Gastrocnemius medialis (tissue), 4 donors: ENCODE results near the gene MTIF3. TPM values are rescaled to one million over a fixed set of nuclear protein-coding genes. Genes with fewer than 3 reads are reported as not detected.

Experiments used
- ATAC-seq, 2 donors: fragments of 150-250 bp; one replicate each; pipeline ENCODE4 v1.9.1; 2016
- DNase-seq, 2 donors: peaks; one replicate each; pipeline ENCODE4 v3.0.0-alpha.2; 2019
- H3K27ac ChIP-seq, 4 donors: fragments of 200-600 bp; sonication (generic); 1 replicate in 1 of 4; 2 replicates in 3 of 4; pipeline ENCODE4 v1.5.1; 2016 to 2018; ENCODE audit warnings: mild to moderate bottlenecking in 2 of 4, moderate library complexity in 1 of 4
- H3K27me3 ChIP-seq, 3 donors: fragments of 200-600 bp; sonication (generic) in 2 of 3; 1 replicate in 1 of 3; 2 replicates in 2 of 3; pipeline versions ENCODE4 v1.5.1 to v1.6.0; 2016 to 2019; ENCODE audit warnings: mild to moderate bottlenecking in 1 of 3, moderate library complexity in 1 of 3
- H3K36me3 ChIP-seq, 2 donors: fragments of 200-600 bp; sonication (generic) in 1 of 2; one replicate each; pipeline ENCODE4 v1.5.1; 2017 to 2018
- H3K4me1 ChIP-seq, 2 donors: fragments of 200-600 bp; sonication (generic) in 1 of 2; one replicate each; pipeline ENCODE4 v1.5.1; 2016 to 2017; ENCODE audit warnings: mild to moderate bottlenecking in 2 of 2
- H3K4me3 ChIP-seq, 4 donors: fragments of 200-600 bp; sonication (generic) in 3 of 4; 1 replicate in 1 of 4; 2 replicates in 3 of 4; pipeline ENCODE4 v1.5.1; 2016 to 2019; ENCODE audit warnings: mild to moderate bottlenecking in 2 of 4
- H3K9me3 ChIP-seq, 3 donors: fragments of 200-600 bp; sonication (generic) in 2 of 3; 1 replicate in 1 of 3; 2 replicates in 2 of 3; pipeline ENCODE4 v1.5.1; 2016 to 2019
- POLR2A ChIP-seq, 2 donors: fragments of 450-650 bp; IDR thresholded peaks; one replicate each; pipeline ENCODE4 v1.6.1; 2017; ENCODE audit warnings: antibody characterized with exemption in 2 of 2, mild to moderate bottlenecking in 2 of 2, moderate library complexity in 2 of 2
- in situ Hi-C, 4 donors: fragments of 200-750 bp; cut with MboI; loops; one replicate each; pipeline versions ENCODE4 v1.15.0 to v1.8.0; 2017; ENCODE audit warnings: low sequenced_read_pairs in 4 of 4
- intact Hi-C: fragments of 100-400 bp; cut with DNase I; formaldehyde crosslinking; loops from one replicate; pipeline ENCODE4 v1.15.1; 2023; ENCODE audit warnings: low total_unique reads
- total RNA-seq, 4 donors: library from RNA; depleted of rRNA; stranded (reverse); fragments of >200 nt; gene quantifications; one replicate each; pipeline versions ENCODE4 v1.1.0 to v1.2.3, GENCODE V29; 2016
- TF ChIP-seq, protein P1 (sequence below), 5 experiments: fragments of 450-650 bp in 3 of 5; fragments of 200-600 bp in 2 of 5; sonication (generic) in 2 of 5; IDR thresholded peaks in 4 of 5; conservative IDR thresholded peaks in 1 of 5; 1 replicate in 4 of 5; 2 replicates in 1 of 5; pipeline ENCODE4 v1.5.1; 2016 to 2019; ENCODE audit warnings: antibody characterized with exemption in 5 of 5, mild to moderate bottlenecking in 3 of 5, moderate library complexity in 3 of 5

MTIF3 gene
- total RNA-seq, 4 donors from 2014 or later: 73.9 to 113 (median 89.1) TPM

DNA sequence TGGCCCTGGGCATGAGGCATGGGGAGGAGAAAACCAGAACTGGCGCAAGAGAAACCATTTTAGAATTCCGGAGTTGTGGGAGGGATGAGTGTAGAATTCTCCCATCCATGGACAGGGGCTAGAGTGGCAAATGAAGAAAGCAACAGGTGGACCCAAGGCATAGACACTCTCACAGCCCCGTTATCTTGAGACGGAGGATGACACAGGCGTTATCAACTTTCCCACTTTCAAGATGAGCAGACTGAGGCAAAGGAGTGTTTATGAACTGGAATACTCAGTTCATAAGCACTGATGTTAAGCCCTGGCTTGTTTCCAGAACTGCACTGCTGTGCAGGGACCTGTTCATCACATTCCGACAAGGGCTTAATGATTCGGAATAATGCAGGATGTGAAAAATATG, 27.0 kb downstream of the MTIF3 start:
- Histone ChIP-seq H3K9me3 (no peaks in the 10 kb centered on the region), H3K36me3 (peaks cover 0 to 12% of the 10 kb centered on the region in 2 donors), H3K27me3 (no peaks in the 10 kb centered on the region), H3K4me3 (peak overlapping the region in 1 of 4 donors; percentile 80), H3K27ac (peak overlapping the region in 1 of 4 donors; percentile 94), H3K4me1 (peaks cover 30 to 36% of the 10 kb centered on the region in 2 donors)
- no peak for ATAC-seq
- intact Hi-C loops: loop anchor here (10.0 kb wide), 1 partner anchor 711 kb away; the partner anchor contains the start of gene PAN3
- DNase-seq: no peak
- in situ Hi-C loops: loop anchor here in 2 of 4 donors (25.0 kb wide), 1 partner anchor 189 kb away; the partner anchor contains the start of genes LNX2 (in 2 of the 2) and POLR1D (in 2 of the 2)
- TF ChIP-seq POLR2A (IDR thresholded peaks at IDR 0.05): no peak
- TF ChIP-seq, protein P1, sequence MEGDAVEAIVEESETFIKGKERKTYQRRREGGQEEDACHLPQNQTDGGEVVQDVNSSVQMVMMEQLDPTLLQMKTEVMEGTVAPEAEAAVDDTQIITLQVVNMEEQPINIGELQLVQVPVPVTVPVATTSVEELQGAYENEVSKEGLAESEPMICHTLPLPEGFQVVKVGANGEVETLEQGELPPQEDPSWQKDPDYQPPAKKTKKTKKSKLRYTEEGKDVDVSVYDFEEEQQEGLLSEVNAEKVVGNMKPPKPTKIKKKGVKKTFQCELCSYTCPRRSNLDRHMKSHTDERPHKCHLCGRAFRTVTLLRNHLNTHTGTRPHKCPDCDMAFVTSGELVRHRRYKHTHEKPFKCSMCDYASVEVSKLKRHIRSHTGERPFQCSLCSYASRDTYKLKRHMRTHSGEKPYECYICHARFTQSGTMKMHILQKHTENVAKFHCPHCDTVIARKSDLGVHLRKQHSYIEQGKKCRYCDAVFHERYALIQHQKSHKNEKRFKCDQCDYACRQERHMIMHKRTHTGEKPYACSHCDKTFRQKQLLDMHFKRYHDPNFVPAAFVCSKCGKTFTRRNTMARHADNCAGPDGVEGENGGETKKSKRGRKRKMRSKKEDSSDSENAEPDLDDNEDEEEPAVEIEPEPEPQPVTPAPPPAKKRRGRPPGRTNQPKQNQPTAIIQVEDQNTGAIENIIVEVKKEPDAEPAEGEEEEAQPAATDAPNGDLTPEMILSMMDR (IDR thresholded peaks at IDR 0.05 in 4 of 5, conservative IDR thresholded peaks at IDR 0.05 in 1 of 5): no peak

DNA sequence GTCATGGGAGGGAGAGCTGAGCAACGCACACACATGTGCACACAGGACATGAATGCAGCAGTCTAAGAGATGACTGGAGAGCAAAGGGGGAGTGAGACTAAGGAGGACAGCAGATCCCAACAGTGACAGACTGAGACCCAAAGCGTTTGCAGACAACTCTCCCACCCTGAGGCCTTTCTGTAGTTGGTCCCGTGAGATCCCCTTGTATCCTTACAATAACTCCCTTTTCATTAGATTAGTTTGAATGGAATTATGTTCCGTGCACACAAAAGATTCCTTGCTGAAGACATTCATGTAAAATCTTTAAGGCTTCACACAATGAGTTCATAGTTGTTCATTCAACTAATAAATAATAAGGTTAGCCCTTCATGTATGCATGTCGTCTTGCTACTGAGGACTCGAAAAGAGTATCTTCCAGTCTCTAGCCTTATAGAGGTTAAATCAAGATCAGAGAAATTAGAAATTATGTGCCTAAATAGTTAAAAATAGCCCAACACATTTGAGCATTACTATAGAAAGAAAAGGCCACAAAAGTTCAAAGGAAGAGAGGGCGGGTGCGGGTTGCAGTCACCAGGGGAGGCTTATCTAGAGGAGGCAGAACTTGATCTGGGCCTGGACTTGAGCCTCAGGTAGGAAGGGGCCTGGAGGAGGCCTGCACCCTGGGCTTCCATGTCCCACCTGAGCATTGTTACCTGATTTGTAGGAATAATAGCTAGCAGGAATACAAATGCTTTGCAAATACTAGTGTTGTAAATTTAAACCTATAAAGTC, 29.1 kb downstream of the MTIF3 start:
- Histone ChIP-seq H3K27me3 (no peaks in the 10 kb centered on the region), H3K27ac (no peak overlapping the region), H3K4me1 (peaks cover 15 to 28% of the 10 kb centered on the region in 2 donors), H3K36me3 (no peaks in the 10 kb centered on the region), H3K4me3 (no peak overlapping the region), H3K9me3 (no peaks in the 10 kb centered on the region)
- intact Hi-C loops: loop anchor here (10.0 kb wide), 1 partner anchor 714 kb away; the partner anchor contains the start of gene PAN3
- TF ChIP-seq POLR2A (IDR thresholded peaks at IDR 0.05): no peak
- TF ChIP-seq, protein P1 (IDR thresholded peaks at IDR 0.05 in 4 of 5, conservative IDR thresholded peaks at IDR 0.05 in 1 of 5): no peak
- in situ Hi-C loops: loop anchor here in 2 of 4 donors (25.0 kb wide), 1 partner anchor 191 kb away; the partner anchor contains the start of genes LNX2 (in 2 of the 2) and POLR1D (in 2 of the 2)
- DNase-seq: no peak
- ATAC-seq: no peak

- in situ Hi-C loops (loop anchor here in 2 of 4 donors (25.0 kb wide), 1 partner anchor 193 kb away; the partner anchor contains the start of genes LNX2 (in 2 of the 2) and POLR1D (in 2 of the 2)), intact Hi-C loops (no loop called here)
- Histone ChIP-seq H3K36me3 (no peaks in the 10 kb centered on the region), H3K4me1 (peaks cover 19 to 30% of the 10 kb centered on the region in 2 donors), H3K27me3 (no peaks in the 10 kb centered on the region), H3K9me3 (no peaks in the 10 kb centered on the region), H3K27ac (no peak overlapping the region), H3K4me3 (no peak overlapping the region)
- ATAC-seq (no peak), DNase-seq (no peak)
- TF ChIP-seq, protein P1 (IDR thresholded peaks at IDR 0.05 in 4 of 5, conservative IDR thresholded peaks at IDR 0.05 in 1 of 5): no peak
- TF ChIP-seq POLR2A (IDR thresholded peaks at IDR 0.05): no peak
Observed at GRCh38 chr13:27419328-27419727, 31.0 kb downstream of the MTIF3 start.

DNA sequence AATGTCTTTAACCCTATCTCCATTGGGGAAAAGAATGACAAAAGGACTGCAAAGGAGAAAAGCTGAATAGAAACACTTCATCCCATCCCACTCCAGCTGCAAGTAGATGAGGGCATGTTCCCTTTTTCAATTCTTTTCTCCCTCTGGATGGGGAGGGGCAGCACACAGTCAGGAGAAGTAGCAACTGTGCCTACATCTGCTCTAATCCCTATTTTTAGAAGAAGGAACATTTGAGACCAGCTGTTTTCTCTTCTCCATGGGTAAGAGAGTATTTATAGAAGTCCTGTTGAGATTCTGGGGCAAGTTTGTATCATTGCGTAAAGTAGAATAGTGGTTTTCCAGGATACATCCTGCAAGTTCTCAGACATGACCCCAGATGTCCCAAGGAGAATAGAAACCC, 35.2 kb downstream of the MTIF3 start:
- TF ChIP-seq, protein P1 (IDR thresholded peaks at IDR 0.05 in 4 of 5, conservative IDR thresholded peaks at IDR 0.05 in 1 of 5): no peak
- peak; percentile 23 to 39 for TF ChIP-seq POLR2A (IDR thresholded peaks at IDR 0.05)
- no peaks in the 10 kb centered on the region for H3K36me3 ChIP-seq
- H3K4me3 ChIP-seq: no peak overlapping the region
- DNase-seq (peak; percentile 37 to 62), ATAC-seq (peak; percentile 100)
- H3K27me3 ChIP-seq: no peaks in the 10 kb centered on the region
- H3K4me1 ChIP-seq: peaks cover 19 to 28% of the 10 kb centered on the region in 2 donors
- in situ Hi-C loops: loop anchor here in 2 of 4 donors (25.0 kb wide), 1 partner anchor 197 kb away; the partner anchor contains the start of genes LNX2 (in 2 of the 2) and POLR1D (in 2 of the 2)
- intact Hi-C loops: loop anchor here (1.0 kb wide), 1 partner anchor 9 kb away; the partner anchor contains the start of gene GTF3A
- H3K27ac ChIP-seq: peak overlapping the region; percentile 75 to 94 (median 86)
- H3K9me3 ChIP-seq: no peaks in the 10 kb centered on the region
